SK-N-SH (cell line): ENCODE measurements around the gene PTPRD. TPM values are rescaled to one million over a fixed set of nuclear protein-coding genes. Genes with fewer than 3 reads are reported as not detected.

Experiments used
- CTCF ChIA-PET: fragments of 300-600, 350-600 bp; formaldehyde crosslinking; extraction: SDS; loops from one replicate; lab custom pipeline; 2021; lab: Yijun Ruan, JAX
- POLR2A ChIA-PET: fragments of 350-600 bp; sonication (Branson Sonifier 250); formaldehyde crosslinking; extraction: SDS; loops from one replicate; lab custom pipeline; 2020; ENCODE audit warnings: antibody characterized with exemption, inconsistent platforms; lab: Yijun Ruan, JAX
- DNase-seq: peaks from one replicate; pipeline ENCODE4 v3.0.0; 2012
- H2AFZ ChIP-seq: fragments of 200-600 bp; sonication (generic); 2 replicates; pipeline ENCODE4 v1.8.1; 2016; ENCODE audit warnings: antibody characterized with exemption, mild to moderate bottlenecking, low read depth
- H3F3A ChIP-seq: fragments of 200-600 bp; sonication (generic); replicated peaks from 2 replicates; pipeline ENCODE3; 2016; ENCODE audit warnings: antibody characterized with exemption, mild to moderate bottlenecking; ENCODE audit not compliant: insufficient read depth
- H3K27ac ChIP-seq, 2 experiments: fragments of 200-500 bp in 1 of 2; fragments of 200-600 bp in 1 of 2; sonication (Bioruptor generic) in 1 of 2; sonication (generic), shearing (Covaris generic) in 1 of 2; 2 replicates each; pipeline versions ENCODE4 v1.5.1 to v1.6.1; 2014 to 2016; ENCODE audit warnings: low read depth in 2 of 2, inconsistent platforms in 1 of 2, low read length in 1 of 2, mild to moderate bottlenecking in 1 of 2, mixed read lengths in 1 of 2
- H3K27me3 ChIP-seq: fragments of 200-600 bp; sonication (generic), shearing (Covaris generic); 2 replicates; pipeline ENCODE4 v1.6.1; 2016; ENCODE audit warnings: mixed run types; ENCODE audit not compliant: insufficient read depth
- H3K36me3 ChIP-seq, 2 experiments: fragments of 200-500 bp in 1 of 2; fragments of 200-600 bp in 1 of 2; sonication (Bioruptor generic) in 1 of 2; sonication (generic) in 1 of 2; replicated peaks in 1 of 2; 2 replicates each; pipeline versions ENCODE3 to v1.5.1; 2014 to 2016; ENCODE audit warnings: low read length in 1 of 2, mild to moderate bottlenecking in 1 of 2; ENCODE audit not compliant: insufficient read depth in 2 of 2, control insufficient read depth in 1 of 2
- H3K4me1 ChIP-seq, 2 experiments: fragments of 200-500 bp in 1 of 2; fragments of 200-600 bp in 1 of 2; sonication (Bioruptor generic) in 1 of 2; sonication (generic), shearing (Covaris generic) in 1 of 2; 2 replicates each; pipeline versions ENCODE4 v1.5.1 to v1.6.1; 2014 to 2016; ENCODE audit warnings: low read depth in 1 of 2, low read length in 1 of 2, mixed run types in 1 of 2; ENCODE audit not compliant: insufficient read depth in 2 of 2, control insufficient read depth in 1 of 2
- H3K4me2 ChIP-seq: fragments of 200-600 bp; sonication (generic), shearing (Covaris generic); 2 replicates; pipeline ENCODE4 v1.6.1; 2017; ENCODE audit warnings: mixed run types
- H3K4me3 ChIP-seq, 2 experiments: fragments of 200-500 bp in 1 of 2; fragments of 200-600 bp in 1 of 2; sonication (Bioruptor generic) in 1 of 2; sonication (generic), shearing (Covaris generic) in 1 of 2; 2 replicates each; pipeline versions ENCODE4 v1.5.1 to v1.8.1; 2014 to 2016; ENCODE audit warnings: low read depth in 2 of 2, inconsistent platforms in 1 of 2, low read length in 1 of 2, mild to moderate bottlenecking in 1 of 2, mixed read lengths in 1 of 2, moderate library complexity in 1 of 2
- H3K79me2 ChIP-seq: fragments of 200-600 bp; sonication (generic); 2 replicates; pipeline ENCODE4 v1.8.1; 2017; ENCODE audit warnings: mild to moderate bottlenecking; ENCODE audit not compliant: insufficient read depth
- H3K9ac ChIP-seq: fragments of 200-600 bp; sonication (generic); 2 replicates; pipeline ENCODE4 v1.6.1; 2017; ENCODE audit warnings: mixed run types
- H3K9me2 ChIP-seq: fragments of 200-600 bp; sonication (generic); 2 replicates; pipeline ENCODE4 v1.6.1; 2017; ENCODE audit warnings: mixed run types
- H3K9me3 ChIP-seq: fragments of 200-600 bp; sonication (generic); 2 replicates; pipeline ENCODE4 v1.6.1; 2017; ENCODE audit warnings: mixed run types, mild to moderate bottlenecking, moderate library complexity
- H4K20me1 ChIP-seq: fragments of 200-600 bp; sonication (generic); 2 replicates; pipeline ENCODE4 v1.6.1; 2017; ENCODE audit warnings: mild to moderate bottlenecking, mixed run types; ENCODE audit not compliant: insufficient read depth
- CTCF ChIP-seq: fragments of 200-600 bp; sonication (generic); IDR thresholded peaks from 2 replicates; pipeline ENCODE4 v1.6.1; 2017; ENCODE audit warnings: antibody characterized with exemption, mild to moderate bottlenecking, moderate library complexity
- ELF1 ChIP-seq: IDR thresholded peaks from 2 replicates; pipeline ENCODE4 v1.4.0; 2012
- EP300 ChIP-seq, 2 experiments: IDR thresholded peaks; 2 replicates each; pipeline versions ENCODE4 v1.4.0 to v1.6.1; 2012; ENCODE audit warnings: borderline replicate concordance in 1 of 2, low read depth in 1 of 2, low read length in 1 of 2
- EZH2phosphoT487 ChIP-seq: fragments of 200-600 bp; sonication (generic); IDR thresholded peaks from 2 replicates; pipeline ENCODE4 v1.6.1; 2017; ENCODE audit warnings: low read depth, mixed run types, mild to moderate bottlenecking, antibody characterized with exemption, moderate library complexity, borderline replicate concordance
- FOSL2 ChIP-seq: IDR thresholded peaks from 2 replicates; pipeline ENCODE4 v1.4.0; 2012; ENCODE audit warnings: low read depth, mild to moderate bottlenecking, moderate library complexity, borderline replicate concordance
- FOXJ3 ChIP-seq: sonication (generic); formaldehyde crosslinking; IDR thresholded peaks from 2 replicates; pipeline ENCODE4 v1.5.1; 2020; ENCODE audit warnings: mild to moderate bottlenecking, missing genetic modification reagents
- GABPA ChIP-seq: IDR thresholded peaks from 2 replicates; pipeline ENCODE4 v1.4.0; 2012; ENCODE audit warnings: low read depth, mild to moderate bottlenecking
- JUND ChIP-seq: IDR thresholded peaks from 2 replicates; pipeline ENCODE4 v1.4.0; 2012
- MEF2A ChIP-seq: IDR thresholded peaks from 2 replicates; pipeline ENCODE4 v1.4.0; 2012; ENCODE audit warnings: low read depth, borderline replicate concordance
- POLR2AphosphoS5 ChIP-seq: IDR thresholded peaks from 2 replicates; pipeline ENCODE4 v1.6.1; 2012; ENCODE audit warnings: low read depth, low read length
- RAD21 ChIP-seq: IDR thresholded peaks from 2 replicates; pipeline ENCODE4 v1.6.1; 2012; ENCODE audit warnings: mild to moderate bottlenecking, low read length
- RCOR1 ChIP-seq: fragments of 150-350 bp; IDR thresholded peaks from 2 replicates; pipeline ENCODE4 v1.6.1; 2017; ENCODE audit warnings: antibody characterized with exemption, low read length
- SIN3A ChIP-seq: IDR thresholded peaks from 2 replicates; pipeline ENCODE4 v1.6.1; 2012; ENCODE audit warnings: low read depth, mild to moderate bottlenecking, low read length, moderate library complexity, borderline replicate concordance
- TCF12 ChIP-seq: IDR thresholded peaks from 2 replicates; pipeline ENCODE4 v1.4.0; 2012
- TEAD4 ChIP-seq: IDR thresholded peaks from 2 replicates; pipeline ENCODE4 v1.4.0; 2012; ENCODE audit warnings: mild to moderate bottlenecking, borderline replicate concordance; ENCODE audit not compliant: insufficient read depth
- YY1 ChIP-seq: IDR thresholded peaks from 2 replicates; pipeline ENCODE4 v1.4.0; 2012; ENCODE audit warnings: low read depth, mild to moderate bottlenecking
- polyA plus RNA-seq, 3 experiments: library from polyadenylated mRNA; depleted of rRNA; stranded (reverse); fragments of >200 nt; gene quantifications; 2 replicates each; pipeline ENCODE4 v1.2.3, GENCODE V29; 2012
- TF ChIP-seq, protein P1 (sequence below): IDR thresholded peaks from 2 replicates; pipeline ENCODE4; 2012
- TF ChIP-seq, protein P2 (sequence below): fragments of 150-350 bp; IDR thresholded peaks from 2 replicates; pipeline ENCODE4 v1.6.1; 2017; ENCODE audit warnings: antibody characterized with exemption, low read length, low read depth, borderline replicate concordance

PTPRD gene
- polyA plus RNA-seq, 1 of the 3 experiments (the other 2 are of a cell fraction) = 0.15 TPM

DNA sequence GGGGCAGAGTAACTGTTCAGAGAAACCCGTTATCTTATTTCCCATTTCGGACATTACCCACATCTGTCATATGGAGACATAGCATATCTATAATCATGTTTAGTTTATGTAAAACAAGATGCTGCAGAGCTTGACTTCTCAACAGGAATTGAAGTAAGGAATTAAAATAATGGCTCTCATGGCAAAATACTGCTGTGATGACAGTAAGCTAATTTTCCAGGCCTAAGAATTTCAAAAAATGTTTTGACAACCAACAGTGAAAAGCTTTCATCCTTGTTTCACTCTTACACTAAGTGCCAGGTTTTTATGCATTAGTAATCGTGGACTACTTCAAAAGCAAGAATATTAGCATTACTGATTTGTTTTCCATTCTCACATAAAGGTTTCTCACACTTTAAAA is 518.2 kb downstream of the PTPRD start (continued):
- no peak for TF ChIP-seq CTCF
- no peak for TF ChIP-seq GABPA
- TF ChIP-seq, protein P1, sequence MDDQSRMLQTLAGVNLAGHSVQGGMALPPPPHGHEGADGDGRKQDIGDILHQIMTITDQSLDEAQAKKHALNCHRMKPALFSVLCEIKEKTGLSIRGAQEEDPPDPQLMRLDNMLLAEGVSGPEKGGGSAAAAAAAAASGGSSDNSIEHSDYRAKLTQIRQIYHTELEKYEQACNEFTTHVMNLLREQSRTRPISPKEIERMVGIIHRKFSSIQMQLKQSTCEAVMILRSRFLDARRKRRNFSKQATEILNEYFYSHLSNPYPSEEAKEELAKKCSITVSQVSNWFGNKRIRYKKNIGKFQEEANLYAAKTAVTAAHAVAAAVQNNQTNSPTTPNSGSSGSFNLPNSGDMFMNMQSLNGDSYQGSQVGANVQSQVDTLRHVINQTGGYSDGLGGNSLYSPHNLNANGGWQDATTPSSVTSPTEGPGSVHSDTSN = no peak
- no peak for TF ChIP-seq RAD21
- TF ChIP-seq SIN3A = no peak
- no peak for TF ChIP-seq ELF1
- TF ChIP-seq, protein P2, sequence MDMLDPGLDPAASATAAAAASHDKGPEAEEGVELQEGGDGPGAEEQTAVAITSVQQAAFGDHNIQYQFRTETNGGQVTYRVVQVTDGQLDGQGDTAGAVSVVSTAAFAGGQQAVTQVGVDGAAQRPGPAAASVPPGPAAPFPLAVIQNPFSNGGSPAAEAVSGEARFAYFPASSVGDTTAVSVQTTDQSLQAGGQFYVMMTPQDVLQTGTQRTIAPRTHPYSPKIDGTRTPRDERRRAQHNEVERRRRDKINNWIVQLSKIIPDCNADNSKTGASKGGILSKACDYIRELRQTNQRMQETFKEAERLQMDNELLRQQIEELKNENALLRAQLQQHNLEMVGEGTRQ = no peak
- TF ChIP-seq, all 33 proteins: peak for 0

GRCh38 chr9:10080012-10080411 is 532.8 kb downstream of the PTPRD start:
- no peaks in the 10 kb centered on the region for H3K4me1 ChIP-seq
- H3K27ac ChIP-seq = no peak overlapping the region
- H3K4me3 ChIP-seq = no peak overlapping the region
- H3F3A ChIP-seq = no peaks in the 10 kb centered on the region
- no peaks in the 10 kb centered on the region for H3K36me3 ChIP-seq
- no peak overlapping the region for H2AFZ ChIP-seq
- H3K27me3 ChIP-seq = no peaks in the 10 kb centered on the region
- ChIA-PET CTCF (no interaction called here), POLR2A (no interaction called here)
- no peaks in the 10 kb centered on the region for H3K79me2 ChIP-seq
- H3K4me2 ChIP-seq = no peak overlapping the region
- H3K9me3 ChIP-seq = no peaks in the 10 kb centered on the region
- TF ChIP-seq, protein P2 = no peak
- no peak for TF ChIP-seq RAD21
- no peak for TF ChIP-seq GABPA
- no peak for TF ChIP-seq FOXJ3 (CRISPR knock-in tag)
- TF ChIP-seq SIN3A = no peak
- no peak for TF ChIP-seq EP300 (IDR thresholded peaks at IDR 0.05; ENCODE audit: borderline replicate concordance in 1 of 2, low read depth in 1 of 2, low read length in 1 of 2)
- no peak for TF ChIP-seq FOSL2
- TF ChIP-seq RCOR1 = no peak
- no peak for TF ChIP-seq MEF2A
- no peak for TF ChIP-seq TCF12
- TF ChIP-seq TEAD4 = no peak
- no peak for TF ChIP-seq JUND
- TF ChIP-seq YY1 = no peak
- TF ChIP-seq EZH2phosphoT487 = no peak
- TF ChIP-seq CTCF = no peak
- no peak for TF ChIP-seq POLR2AphosphoS5
- TF ChIP-seq, protein P1 = no peak
- H3K9me2 ChIP-seq = no peaks in the 10 kb centered on the region
- no peak overlapping the region for H3K9ac ChIP-seq
- DNase-seq = no peak
- H4K20me1 ChIP-seq = no peaks in the 10 kb centered on the region
